Middle frontal gyrus (tissue), 1 donor: Measurements from ENCODE around the gene SELENOV.

ENCODE experiments used
- DNase-seq: peaks from one replicate; pipeline ENCODE4 v3.0.0-alpha.2; 2015; ENCODE audit warnings: low spot score; ENCODE audit errors: extremely low spot score

Gene SELENOV

GRCh38 chr19:39492788-39493187 is 22.2 kb upstream of the SELENOV start:
- no peak for DNase-seq

- no peak for DNase-seq
Observed at GRCh38 chr19:39494661-39495060, 20.3 kb upstream of the SELENOV start.

GRCh38 chr19:39496063-39496462 is 18.9 kb upstream of the SELENOV start:
- DNase-seq, result no peak

GRCh38 chr19:39497701-39497995 is 17.3 kb upstream of the SELENOV start:
- DNase-seq, result no peak

DNA sequence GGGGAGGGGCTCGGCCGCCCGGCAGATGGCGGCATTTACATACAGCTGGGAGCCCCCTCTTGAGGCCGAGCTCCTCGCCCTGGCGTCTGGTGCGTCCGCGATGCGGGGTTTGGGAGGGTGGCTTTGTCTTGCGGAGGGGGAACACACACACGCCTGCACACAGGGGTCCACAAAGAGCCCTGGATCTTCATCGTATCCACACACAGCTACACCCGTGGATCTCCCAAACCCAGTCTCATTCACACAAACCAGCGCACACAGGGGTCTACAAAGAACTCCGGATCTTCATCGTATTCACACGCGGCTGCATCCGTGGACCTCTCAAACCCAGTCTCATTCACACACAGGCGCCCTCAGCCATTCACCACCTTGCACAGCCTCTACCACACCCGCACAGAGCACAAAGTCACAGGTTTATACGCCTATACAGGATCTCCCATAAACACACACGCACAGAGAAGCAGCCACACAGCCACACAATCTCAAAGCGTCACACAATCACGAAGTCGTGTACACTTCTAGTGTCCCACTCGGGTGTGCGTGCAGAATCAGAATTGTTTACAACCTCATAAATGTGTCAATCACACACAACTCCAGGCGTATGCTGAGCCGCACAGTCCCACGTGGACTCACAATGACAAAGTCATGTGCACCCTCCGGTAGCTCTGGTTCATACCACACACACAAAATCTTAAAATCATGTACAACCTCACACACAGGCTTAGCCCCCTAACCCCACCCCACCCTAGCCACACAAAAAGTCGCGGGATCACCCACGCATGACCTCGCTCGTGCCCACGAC is 16.7 kb upstream of the SELENOV start:
- no peak for DNase-seq

DNA sequence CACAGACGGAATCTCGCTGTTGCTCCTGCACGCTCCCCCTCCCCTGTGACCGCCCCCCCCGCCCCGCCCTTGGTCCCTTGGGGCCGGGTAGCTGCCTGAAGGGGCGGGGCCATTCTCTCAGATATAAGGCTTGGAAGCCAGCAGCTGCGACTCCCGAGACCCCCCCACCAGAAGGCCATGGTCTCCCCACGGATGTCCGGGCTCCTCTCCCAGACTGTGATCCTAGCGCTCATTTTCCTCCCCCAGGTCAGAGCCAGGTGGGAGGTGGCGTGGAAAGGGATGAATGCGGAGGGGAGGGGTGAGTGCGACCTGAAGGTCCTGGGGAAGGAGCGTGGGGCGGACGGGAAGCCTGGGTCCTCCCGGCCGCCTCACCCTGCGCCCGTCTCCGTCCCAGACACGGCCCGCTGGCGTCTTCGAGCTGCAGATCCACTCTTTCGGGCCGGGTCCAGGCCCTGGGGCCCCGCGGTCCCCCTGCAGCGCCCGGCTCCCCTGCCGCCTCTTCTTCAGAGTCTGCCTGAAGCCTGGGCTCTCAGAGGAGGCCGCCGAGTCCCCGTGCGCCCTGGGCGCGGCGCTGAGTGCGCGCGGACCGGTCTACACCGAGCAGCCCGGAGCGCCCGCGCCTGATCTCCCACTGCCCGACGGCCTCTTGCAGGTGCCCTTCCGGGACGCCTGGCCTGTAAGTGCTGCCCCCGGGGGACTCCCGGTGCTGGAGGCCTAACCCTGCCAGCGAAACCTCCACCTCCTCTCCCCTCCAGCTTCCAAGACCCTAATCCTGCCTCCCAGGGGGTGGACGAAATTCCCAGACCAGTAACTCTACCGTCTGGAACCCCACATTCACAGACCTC is 15.9 kb upstream of the SELENOV start, which contains the start of gene DLL3:
Gene DLL3 (plus strand): TSS at position 150 of the 845 bp plus-strand sequence. CDS start 28 bp downstream, at position 178.
- DNase-seq, result no peak

DNA sequence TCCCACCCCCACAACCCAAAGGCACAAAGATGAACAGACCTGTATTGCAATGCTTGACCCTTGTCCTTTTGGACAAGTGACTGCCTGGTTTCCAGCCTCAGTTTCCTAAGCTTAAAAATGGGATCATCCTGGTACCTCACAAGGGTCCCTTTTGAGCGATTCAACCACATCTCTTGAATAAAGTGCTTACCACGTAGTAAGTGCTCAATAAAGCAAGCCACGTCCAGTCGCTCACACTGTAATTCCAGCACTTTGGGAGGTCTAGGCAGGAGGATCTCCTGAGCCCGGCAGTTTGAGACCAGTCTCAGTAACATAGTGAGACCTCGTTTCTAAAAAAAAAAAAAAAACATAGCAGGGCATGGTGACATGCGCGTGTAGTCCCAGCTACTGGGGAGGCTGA is 15.0 kb upstream of the SELENOV start:
- no peak for DNase-seq

GRCh38 chr19:39500543-39500942 is 14.4 kb upstream of the SELENOV start:
- DNase-seq, result no peak

GRCh38 chr19:39501340-39501739 is 13.6 kb upstream of the SELENOV start:
- no peak for DNase-seq

DNA sequence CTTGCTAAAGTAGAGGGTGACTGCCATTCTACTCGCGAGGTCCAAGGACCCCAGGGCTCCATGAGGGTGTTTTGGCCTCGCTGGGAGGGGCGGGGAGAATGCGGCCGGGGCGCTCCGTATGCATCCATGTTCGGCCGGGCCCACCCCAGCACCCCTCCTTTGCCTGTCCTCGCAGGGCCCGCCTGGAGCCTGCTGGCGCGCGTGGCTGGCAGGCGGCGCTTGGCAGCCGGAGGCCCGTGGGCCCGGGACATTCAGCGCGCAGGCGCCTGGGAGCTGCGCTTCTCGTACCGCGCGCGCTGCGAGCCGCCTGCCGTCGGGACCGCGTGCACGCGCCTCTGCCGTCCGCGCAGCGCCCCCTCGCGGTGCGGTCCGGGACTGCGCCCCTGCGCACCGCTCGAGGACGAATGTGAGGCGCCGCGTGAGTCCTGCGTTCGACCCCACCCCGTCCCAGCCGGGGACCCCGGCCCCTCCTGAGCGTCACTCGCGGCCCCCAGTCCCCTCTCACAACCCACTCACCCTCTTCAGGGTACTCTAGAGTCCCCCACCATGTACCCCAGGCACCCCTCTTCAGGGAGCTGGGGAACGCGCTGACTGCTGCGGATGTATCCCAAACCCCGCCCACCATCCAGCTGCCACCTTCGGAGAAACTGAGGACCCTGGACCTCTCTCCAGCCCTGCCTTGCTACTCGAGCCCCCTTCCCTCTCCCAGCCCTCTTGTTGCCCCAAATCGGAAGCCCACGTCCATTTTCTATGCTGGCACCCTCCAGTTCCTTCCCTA is 12.1 kb upstream of the SELENOV start:
- DNase-seq, result no peak

DNA sequence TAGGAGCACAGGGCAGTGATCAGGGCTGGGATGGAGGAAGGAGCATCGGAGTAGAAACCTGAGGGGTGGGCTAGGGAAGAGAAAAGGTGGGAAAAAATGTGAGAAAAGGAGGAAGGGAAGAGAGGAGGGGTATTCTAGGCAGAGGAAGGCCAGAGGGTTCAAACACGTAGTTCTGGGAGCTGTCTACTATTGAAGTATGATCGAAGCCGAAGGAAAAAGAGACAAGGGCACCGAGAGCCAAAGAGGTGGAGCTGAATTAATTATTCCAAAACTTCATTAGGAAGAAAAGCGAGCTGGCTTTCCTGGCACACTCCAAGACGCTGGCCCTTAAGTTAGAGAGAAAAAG is 8.4 kb upstream of the SELENOV start:
- no peak for DNase-seq

DNA sequence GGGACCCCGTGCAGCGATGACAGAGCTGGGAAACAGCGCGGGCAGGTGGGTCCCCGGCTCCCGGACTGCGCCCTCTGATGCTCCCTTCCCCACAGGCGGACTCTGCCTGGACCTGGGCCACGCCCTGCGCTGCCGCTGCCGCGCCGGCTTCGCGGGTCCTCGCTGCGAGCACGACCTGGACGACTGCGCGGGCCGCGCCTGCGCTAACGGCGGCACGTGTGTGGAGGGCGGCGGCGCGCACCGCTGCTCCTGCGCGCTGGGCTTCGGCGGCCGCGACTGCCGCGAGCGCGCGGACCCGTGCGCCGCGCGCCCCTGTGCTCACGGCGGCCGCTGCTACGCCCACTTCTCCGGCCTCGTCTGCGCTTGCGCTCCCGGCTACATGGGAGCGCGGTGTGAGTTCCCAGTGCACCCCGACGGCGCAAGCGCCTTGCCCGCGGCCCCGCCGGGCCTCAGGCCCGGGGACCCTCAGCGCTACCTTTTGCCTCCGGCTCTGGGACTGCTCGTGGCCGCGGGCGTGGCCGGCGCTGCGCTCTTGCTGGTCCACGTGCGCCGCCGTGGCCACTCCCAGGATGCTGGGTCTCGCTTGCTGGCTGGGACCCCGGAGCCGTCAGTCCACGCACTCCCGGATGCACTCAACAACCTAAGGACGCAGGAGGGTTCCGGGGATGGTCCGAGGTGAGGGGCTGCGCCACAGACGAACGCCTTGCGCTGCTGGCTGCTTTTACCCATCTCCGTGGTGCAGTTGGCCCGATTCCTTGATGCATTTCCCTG is 7.8 kb upstream of the SELENOV start:
- no peak for DNase-seq

GRCh38 chr19:39507715-39508364 is 7.1 kb upstream of the SELENOV start:
- no peak for DNase-seq

DNA sequence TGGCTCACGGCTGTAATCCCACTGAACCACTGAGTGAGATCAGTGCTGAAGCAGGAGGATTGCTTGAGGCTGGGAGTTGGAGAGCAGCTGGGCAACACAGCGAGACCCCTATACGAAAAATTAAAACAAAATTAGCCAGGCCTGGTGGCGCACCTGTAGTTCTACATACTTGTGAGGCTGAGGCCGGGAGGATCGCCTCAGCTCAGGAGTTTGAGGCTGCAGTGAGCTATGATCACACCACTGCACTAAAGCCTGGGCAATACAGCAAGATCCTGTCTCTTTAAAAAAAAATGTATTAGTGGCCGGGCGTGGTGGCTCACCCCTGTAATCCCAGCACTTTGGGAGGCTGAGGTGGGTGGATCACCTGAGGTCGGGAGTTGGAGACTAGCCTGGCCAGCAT is 6.3 kb upstream of the SELENOV start:
- no peak for DNase-seq

DNA sequence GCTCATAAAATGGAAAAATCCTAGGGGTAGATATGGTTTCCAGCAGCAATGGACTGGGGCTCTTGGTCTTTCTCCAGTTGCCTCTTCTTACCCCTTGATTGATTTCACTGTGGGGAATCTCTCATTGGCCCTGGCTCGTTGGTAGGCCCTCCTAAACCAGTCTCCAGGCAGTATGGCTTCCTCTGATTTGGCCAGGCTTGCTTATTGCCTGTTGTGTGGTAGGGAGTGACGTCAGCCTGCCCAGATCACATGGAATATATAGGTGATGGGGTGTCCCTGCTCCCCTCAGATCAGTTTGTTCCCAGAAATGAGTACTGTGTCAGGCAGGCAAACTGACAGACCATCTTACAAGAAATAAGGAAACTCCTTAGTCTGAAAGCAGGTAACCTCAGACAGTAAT is 5.7 kb upstream of the SELENOV start:
- DNase-seq, result no peak

GRCh38 chr19:39512988-39513387 is 2.0 kb upstream of the SELENOV start:
- no peak for DNase-seq

DNA sequence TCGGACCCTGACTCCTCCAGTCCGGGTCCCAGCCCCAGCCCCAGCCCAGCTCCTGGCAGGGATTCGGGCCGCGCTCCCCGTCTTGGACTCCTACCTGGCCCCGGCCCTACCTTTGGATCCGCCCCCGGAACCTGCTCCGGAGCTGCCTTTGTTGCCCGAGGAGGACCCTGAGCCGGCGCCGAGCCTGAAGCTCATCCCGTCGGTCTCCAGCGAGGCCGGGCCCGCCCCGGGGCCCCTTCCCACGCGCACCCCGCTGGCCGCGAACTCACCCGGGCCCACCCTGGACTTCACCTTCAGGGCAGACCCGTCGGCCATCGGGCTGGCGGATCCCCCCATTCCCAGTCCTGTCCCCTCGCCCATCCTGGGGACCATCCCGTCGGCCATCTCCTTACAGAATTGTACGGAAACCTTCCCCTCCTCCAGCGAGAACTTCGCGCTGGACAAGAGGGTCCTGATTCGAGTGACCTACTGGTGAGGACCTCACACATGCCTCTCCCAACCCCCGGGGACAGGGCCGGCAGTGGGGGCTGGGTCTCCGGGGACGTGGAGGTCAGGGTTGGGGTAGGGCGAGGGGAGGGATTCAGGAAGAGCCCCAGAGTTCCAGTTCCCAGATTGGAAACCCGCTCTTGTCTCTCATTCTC is 732 bp downstream of the SELENOV start:
- no peak for DNase-seq

GRCh38 chr19:39516270-39516669 is 1.3 kb downstream of the SELENOV start:
- no peak for DNase-seq

DNA sequence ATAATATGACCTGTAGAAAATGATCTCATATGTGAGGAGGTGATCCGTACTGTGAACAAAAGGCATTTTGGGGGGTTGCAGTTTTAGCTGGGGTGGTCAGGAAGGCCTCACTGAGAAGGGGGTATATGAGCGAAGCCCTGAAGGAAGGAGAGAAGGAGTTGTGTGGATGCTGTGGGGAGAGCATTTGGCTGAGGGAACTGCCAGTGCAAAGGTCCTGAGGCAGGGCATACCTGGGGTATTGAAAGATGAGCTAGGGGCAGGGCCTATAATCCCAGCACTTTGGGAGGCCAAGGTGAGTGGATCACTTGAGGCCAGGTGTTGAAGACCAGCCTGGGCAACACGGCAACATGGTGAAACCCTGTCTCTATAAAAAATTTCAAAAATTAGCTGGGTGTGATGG is 2.5 kb downstream of the SELENOV start:
- no peak for DNase-seq

- no peak for DNase-seq
Observed at GRCh38 chr19:39518458-39518857, 3.5 kb downstream of the SELENOV start.
